Endothelial cell of umbilical vein (primary cell): ENCODE measurements around the gene ACER2.

Experiments used
- POLR2A ChIP-seq: IDR thresholded peaks from 2 replicates; pipeline ENCODE4 v1.6.1; 2012; ENCODE audit warnings: low read depth, mild to moderate bottlenecking, control low read depth, low read length
- TF ChIP-seq, protein P1 (sequence below), 2 donors: IDR thresholded peaks; 1 replicate in 1 of 2; 2 replicates in 1 of 2; pipeline ENCODE4 v1.5.1; 2011; ENCODE audit warnings: low read length in 2 of 2, mild to moderate bottlenecking in 2 of 2, moderate library complexity in 2 of 2, control low read depth in 1 of 2, inconsistent platforms in 1 of 2, low read depth in 1 of 2; ENCODE audit not compliant: insufficient read depth in 1 of 2; ENCODE audit errors: extremely low read depth in 1 of 2

DNA sequence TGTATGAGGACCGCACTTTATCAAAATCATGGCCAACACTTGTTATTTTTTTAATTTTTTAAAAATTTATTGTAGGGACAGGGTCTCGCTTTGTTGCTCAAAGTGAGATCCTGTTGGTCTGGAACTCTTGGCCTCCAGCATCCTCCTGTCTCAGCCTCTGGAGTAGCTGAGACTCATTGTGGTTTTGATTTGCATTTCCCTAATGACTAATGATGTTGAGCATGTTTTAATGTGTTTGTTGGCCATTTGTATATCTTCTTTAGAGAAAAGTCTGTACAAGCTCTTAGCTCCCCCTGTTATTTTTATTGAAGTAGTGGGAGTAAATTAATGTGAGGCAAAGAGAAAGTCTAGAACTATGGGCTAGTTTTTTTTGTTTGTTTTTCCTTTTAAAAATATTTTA lies 27.2 kb upstream of the ACER2 start:
- TF ChIP-seq, protein P1, sequence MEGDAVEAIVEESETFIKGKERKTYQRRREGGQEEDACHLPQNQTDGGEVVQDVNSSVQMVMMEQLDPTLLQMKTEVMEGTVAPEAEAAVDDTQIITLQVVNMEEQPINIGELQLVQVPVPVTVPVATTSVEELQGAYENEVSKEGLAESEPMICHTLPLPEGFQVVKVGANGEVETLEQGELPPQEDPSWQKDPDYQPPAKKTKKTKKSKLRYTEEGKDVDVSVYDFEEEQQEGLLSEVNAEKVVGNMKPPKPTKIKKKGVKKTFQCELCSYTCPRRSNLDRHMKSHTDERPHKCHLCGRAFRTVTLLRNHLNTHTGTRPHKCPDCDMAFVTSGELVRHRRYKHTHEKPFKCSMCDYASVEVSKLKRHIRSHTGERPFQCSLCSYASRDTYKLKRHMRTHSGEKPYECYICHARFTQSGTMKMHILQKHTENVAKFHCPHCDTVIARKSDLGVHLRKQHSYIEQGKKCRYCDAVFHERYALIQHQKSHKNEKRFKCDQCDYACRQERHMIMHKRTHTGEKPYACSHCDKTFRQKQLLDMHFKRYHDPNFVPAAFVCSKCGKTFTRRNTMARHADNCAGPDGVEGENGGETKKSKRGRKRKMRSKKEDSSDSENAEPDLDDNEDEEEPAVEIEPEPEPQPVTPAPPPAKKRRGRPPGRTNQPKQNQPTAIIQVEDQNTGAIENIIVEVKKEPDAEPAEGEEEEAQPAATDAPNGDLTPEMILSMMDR (IDR thresholded peaks at IDR 0.05; ENCODE audit: extremely low read depth in 1 of 2, insufficient read depth in 1 of 2, low read depth in 1 of 2, low read length in 2 of 2) = no peak
- TF ChIP-seq POLR2A = no peak
